A673 (cell line): ENCODE data around the gene AIFM3.
"Not testable (repeated sequence)": the region's sequence is repeated elsewhere in the genome, so short reads cannot be mapped to it uniquely, and the experiment has no call there.

ENCODE experiments used
- EZH2 ChIP-seq: fragments of 200-600 bp; sonication (generic); IDR thresholded peaks from 2 replicates; pipeline ENCODE4 v1.6.1; 2017; ENCODE audit warnings: borderline replicate concordance, low read depth, mild to moderate bottlenecking, mixed read lengths, antibody characterized with exemption, low read length; ENCODE audit not compliant: poor library complexity, severe bottlenecking
- TF ChIP-seq, protein P1 (sequence below): fragments of 300-800, 200-600 bp; sonication (generic); conservative IDR thresholded peaks from 2 replicates; pipeline ENCODE4 v1.5.1; 2017; ENCODE audit warnings: low read depth, mild to moderate bottlenecking, antibody characterized with exemption, low read length, moderate library complexity, mixed read lengths

- not testable (repeated sequence) for TF ChIP-seq EZH2
- TF ChIP-seq, protein P1, sequence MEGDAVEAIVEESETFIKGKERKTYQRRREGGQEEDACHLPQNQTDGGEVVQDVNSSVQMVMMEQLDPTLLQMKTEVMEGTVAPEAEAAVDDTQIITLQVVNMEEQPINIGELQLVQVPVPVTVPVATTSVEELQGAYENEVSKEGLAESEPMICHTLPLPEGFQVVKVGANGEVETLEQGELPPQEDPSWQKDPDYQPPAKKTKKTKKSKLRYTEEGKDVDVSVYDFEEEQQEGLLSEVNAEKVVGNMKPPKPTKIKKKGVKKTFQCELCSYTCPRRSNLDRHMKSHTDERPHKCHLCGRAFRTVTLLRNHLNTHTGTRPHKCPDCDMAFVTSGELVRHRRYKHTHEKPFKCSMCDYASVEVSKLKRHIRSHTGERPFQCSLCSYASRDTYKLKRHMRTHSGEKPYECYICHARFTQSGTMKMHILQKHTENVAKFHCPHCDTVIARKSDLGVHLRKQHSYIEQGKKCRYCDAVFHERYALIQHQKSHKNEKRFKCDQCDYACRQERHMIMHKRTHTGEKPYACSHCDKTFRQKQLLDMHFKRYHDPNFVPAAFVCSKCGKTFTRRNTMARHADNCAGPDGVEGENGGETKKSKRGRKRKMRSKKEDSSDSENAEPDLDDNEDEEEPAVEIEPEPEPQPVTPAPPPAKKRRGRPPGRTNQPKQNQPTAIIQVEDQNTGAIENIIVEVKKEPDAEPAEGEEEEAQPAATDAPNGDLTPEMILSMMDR, result not testable (repeated sequence)
Observed at GRCh38 chr22:20972014-20972694, 5.1 kb downstream of the AIFM3 start.
